ENCODE data around the gene MINDY2. TPM values are rescaled to one million over a fixed set of nuclear protein-coding genes. Genes with fewer than 3 reads are reported as not detected.

The MINDY2 gene
- total RNA-seq, 1 experiment from 2014 or later: 17.6 TPM

DNA sequence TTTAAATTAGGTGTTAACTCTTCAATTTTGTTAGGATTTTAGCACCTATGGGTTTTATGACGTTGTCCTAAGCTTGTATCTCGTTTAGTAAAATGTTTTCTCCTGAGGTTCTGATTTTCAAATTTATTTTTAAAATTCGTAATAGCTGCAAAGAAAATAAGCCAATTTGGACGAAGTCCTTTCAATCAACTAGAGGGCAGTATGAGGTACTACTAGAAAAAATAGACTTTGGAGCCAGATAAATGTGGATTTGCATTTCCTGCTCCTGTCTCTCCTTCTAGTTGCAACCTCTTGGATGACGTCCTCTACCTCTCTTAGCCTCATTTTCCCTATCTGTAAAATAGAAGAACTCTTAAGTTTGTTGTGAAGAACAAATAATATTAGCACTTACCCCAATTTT is 81.2 kb downstream of the MINDY2 start:
- CTCF ChIA-PET: interaction anchor here (0.6 to 1.4 kb wide), 2 partner anchors 13 to 81 kb away, joined by 3 to 4 read pairs; partner anchors contain the start of gene MINDY2
- RAD21 ChIA-PET (ENCODE audit: low non-redundant PET in 1 of 2, low total read pairs in 2 of 2, uncharacterized antibody in 2 of 2, unreplicated experiment in 2 of 2): no interaction called here
- no peak for ATAC-seq
- Histone ChIP-seq H3K4me1 (ENCODE audit: control insufficient read depth in 1 of 2, insufficient read depth in 2 of 2, low read length in 2 of 2) (no peaks in the 10 kb centered on the region), H3K4me2 (ENCODE audit: low read length) (no peak overlapping the region), H3K27me3 (ENCODE audit: insufficient read depth, low read length) (no peaks in the 10 kb centered on the region), H3K9me2 (ENCODE audit: insufficient read depth) (no peaks in the 10 kb centered on the region), H3K4me3 (replicated peaks in 1 of 2; ENCODE audit: low read depth in 1 of 2, low read length in 2 of 2) (no peak overlapping the region), H3K79me2 (ENCODE audit: insufficient read depth, low read length) (no peaks in the 10 kb centered on the region), H4K20me1 (ENCODE audit: insufficient read depth) (no peaks in the 10 kb centered on the region), H3K9me3 (ENCODE audit: control insufficient read depth in 1 of 2, insufficient read depth in 1 of 2, low read depth in 1 of 2, low read length in 2 of 2) (no peaks in the 10 kb centered on the region), H3K27ac (ENCODE audit: low read depth, low read length) (no peak overlapping the region), H3K36me3 (ENCODE audit: control insufficient read depth in 1 of 2, insufficient read depth in 2 of 2, low read length in 2 of 2) (peaks cover 0 to 2% of the 10 kb centered on the region in 2 experiments; a peak in 1 of 4 replicates), H2AFZ (ENCODE audit: low read depth, low read length, poor library complexity, severe bottlenecking) (no peak overlapping the region), H3K9ac (ENCODE audit: low read length) (no peak overlapping the region)
- TF ChIP-seq CEBPB (IDR thresholded peaks at IDR 0.05; ENCODE audit: low read depth): no peak
- TF ChIP-seq, protein P1, sequence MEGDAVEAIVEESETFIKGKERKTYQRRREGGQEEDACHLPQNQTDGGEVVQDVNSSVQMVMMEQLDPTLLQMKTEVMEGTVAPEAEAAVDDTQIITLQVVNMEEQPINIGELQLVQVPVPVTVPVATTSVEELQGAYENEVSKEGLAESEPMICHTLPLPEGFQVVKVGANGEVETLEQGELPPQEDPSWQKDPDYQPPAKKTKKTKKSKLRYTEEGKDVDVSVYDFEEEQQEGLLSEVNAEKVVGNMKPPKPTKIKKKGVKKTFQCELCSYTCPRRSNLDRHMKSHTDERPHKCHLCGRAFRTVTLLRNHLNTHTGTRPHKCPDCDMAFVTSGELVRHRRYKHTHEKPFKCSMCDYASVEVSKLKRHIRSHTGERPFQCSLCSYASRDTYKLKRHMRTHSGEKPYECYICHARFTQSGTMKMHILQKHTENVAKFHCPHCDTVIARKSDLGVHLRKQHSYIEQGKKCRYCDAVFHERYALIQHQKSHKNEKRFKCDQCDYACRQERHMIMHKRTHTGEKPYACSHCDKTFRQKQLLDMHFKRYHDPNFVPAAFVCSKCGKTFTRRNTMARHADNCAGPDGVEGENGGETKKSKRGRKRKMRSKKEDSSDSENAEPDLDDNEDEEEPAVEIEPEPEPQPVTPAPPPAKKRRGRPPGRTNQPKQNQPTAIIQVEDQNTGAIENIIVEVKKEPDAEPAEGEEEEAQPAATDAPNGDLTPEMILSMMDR (IDR thresholded peaks at IDR 0.05 in 2 of 3, conservative IDR thresholded peaks at IDR 0.05 in 1 of 3; ENCODE audit: borderline replicate concordance in 1 of 3, insufficient read depth in 1 of 3, low read depth in 2 of 3, low read length in 2 of 3): peak in 1 of 3 experiments; percentile 27; a peak in 1 of 6 replicates
- no peak for DNase-seq (ENCODE audit: low read depth, low spot score)
- intact Hi-C loops (cut with micrococcal nuclease): loop anchor here (10.0 kb wide), 1 partner anchor 628 kb away; no protein-coding TSS in a partner anchor
- POLR2A ChIA-PET: interaction anchor here (0.7 kb wide), 1 partner anchor 298 kb away, joined by 5 read pairs; no protein-coding TSS in a partner anchor
- no TSS peak for BruUV-seq (replicated peaks)

DNA sequence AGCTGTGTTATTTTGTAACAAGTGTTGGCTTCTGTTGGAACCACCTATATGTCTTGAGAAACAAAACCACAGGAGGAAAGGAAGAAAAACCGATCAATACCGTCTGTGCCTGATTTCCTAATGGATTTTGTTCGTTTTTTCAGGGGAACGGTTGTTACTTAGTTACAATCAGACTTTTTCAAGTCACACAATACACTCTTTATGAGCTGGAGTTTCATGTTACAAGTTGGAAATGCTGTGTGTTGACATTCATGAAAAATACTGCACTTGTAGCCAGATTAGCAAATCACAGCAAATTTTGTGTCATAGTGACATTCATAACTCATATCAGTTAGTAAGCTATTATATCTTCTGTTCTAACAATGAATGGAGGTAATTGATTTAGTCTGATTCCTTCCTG is 83.5 kb downstream of the MINDY2 start:
- no peaks in the 10 kb centered on the region for H3K79me2 ChIP-seq (ENCODE audit: insufficient read depth, low read length)
- no peak overlapping the region for H3K4me3 ChIP-seq (replicated peaks in 1 of 2; ENCODE audit: low read depth in 1 of 2, low read length in 2 of 2)
- intact Hi-C loops (cut with micrococcal nuclease): loop anchor here (10.0 kb wide), 1 partner anchor 630 kb away; no protein-coding TSS in a partner anchor
- no peaks in the 10 kb centered on the region for H3K4me1 ChIP-seq (ENCODE audit: control insufficient read depth in 1 of 2, insufficient read depth in 2 of 2, low read length in 2 of 2)
- H3K36me3 ChIP-seq (ENCODE audit: control insufficient read depth in 1 of 2, insufficient read depth in 2 of 2, low read length in 2 of 2): peaks cover 0 to 2% of the 10 kb centered on the region in 2 experiments; a peak in 1 of 4 replicates
- ATAC-seq: no peak
- DNase-seq (ENCODE audit: low read depth, low spot score): no peak
- H3K9me3 ChIP-seq (ENCODE audit: control insufficient read depth in 1 of 2, insufficient read depth in 1 of 2, low read depth in 1 of 2, low read length in 2 of 2): no peaks in the 10 kb centered on the region
- ChIA-PET CTCF (no interaction called here), POLR2A (no interaction called here), RAD21 (ENCODE audit: low non-redundant PET in 1 of 2, low total read pairs in 2 of 2, uncharacterized antibody in 2 of 2, unreplicated experiment in 2 of 2) (interaction anchor here in 1 of 2 experiments (0.5 kb wide), 1 partner anchor 105 kb away, joined by 6 read pairs; no protein-coding TSS in a partner anchor)
- H4K20me1 ChIP-seq (ENCODE audit: insufficient read depth): no peaks in the 10 kb centered on the region
- no peaks in the 10 kb centered on the region for H3K27me3 ChIP-seq (ENCODE audit: insufficient read depth, low read length)
- no peak for TF ChIP-seq POLR2AphosphoS5 (IDR thresholded peaks at IDR 0.05; ENCODE audit: low read depth, low read length)
- no peak for TF ChIP-seq EGR1 (IDR thresholded peaks at IDR 0.05; ENCODE audit: low read depth)
- no peak for TF ChIP-seq ZFX (IDR thresholded peaks at IDR 0.05)
- TF ChIP-seq CBX3 (IDR thresholded peaks at IDR 0.05; ENCODE audit: low read depth): no peak
- TF ChIP-seq, protein P2, sequence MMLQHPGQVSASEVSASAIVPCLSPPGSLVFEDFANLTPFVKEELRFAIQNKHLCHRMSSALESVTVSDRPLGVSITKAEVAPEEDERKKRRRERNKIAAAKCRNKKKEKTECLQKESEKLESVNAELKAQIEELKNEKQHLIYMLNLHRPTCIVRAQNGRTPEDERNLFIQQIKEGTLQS (IDR thresholded peaks at IDR 0.05): no peak
- no peak for TF ChIP-seq SP1 (IDR thresholded peaks at IDR 0.05; ENCODE audit: low read depth)
- no peak for TF ChIP-seq JUND (IDR thresholded peaks at IDR 0.05)
- TF ChIP-seq CEBPB (IDR thresholded peaks at IDR 0.05; ENCODE audit: low read depth): no peak
- no peak for TF ChIP-seq EZH2 (IDR thresholded peaks at IDR 0.05)
- no peak for TF ChIP-seq TCF7L2 (IDR thresholded peaks at IDR 0.05; ENCODE audit: borderline replicate concordance, extremely low read depth, insufficient read depth, insufficient read length)
- TF ChIP-seq EZH2phosphoT487 (IDR thresholded peaks at IDR 0.05; ENCODE audit: borderline replicate concordance): no peak
- no peak for TF ChIP-seq POLR2A (IDR thresholded peaks at IDR 0.05; ENCODE audit: borderline replicate concordance, extremely low read depth, insufficient read depth, insufficient read length)
- no peak for TF ChIP-seq YY1 (IDR thresholded peaks at IDR 0.05; ENCODE audit: extremely low read depth, insufficient replicate concordance, low read depth, low read length)
- TF ChIP-seq SIN3A (IDR thresholded peaks at IDR 0.05; ENCODE audit: low read depth): no peak
- TF ChIP-seq, protein P1 (IDR thresholded peaks at IDR 0.05 in 2 of 3, conservative IDR thresholded peaks at IDR 0.05 in 1 of 3; ENCODE audit: borderline replicate concordance in 1 of 3, insufficient read depth in 1 of 3, low read depth in 2 of 3, low read length in 2 of 3): no peak
- TF ChIP-seq, protein P3, sequence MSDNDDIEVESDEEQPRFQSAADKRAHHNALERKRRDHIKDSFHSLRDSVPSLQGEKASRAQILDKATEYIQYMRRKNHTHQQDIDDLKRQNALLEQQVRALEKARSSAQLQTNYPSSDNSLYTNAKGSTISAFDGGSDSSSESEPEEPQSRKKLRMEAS (IDR thresholded peaks at IDR 0.05): no peak
- TF ChIP-seq RAD21 (IDR thresholded peaks at IDR 0.05; ENCODE audit: low read depth): no peak
- no peak overlapping the region for H3K27ac ChIP-seq (ENCODE audit: low read depth, low read length)
- H3K9me2 ChIP-seq (ENCODE audit: insufficient read depth): no peaks in the 10 kb centered on the region
- no peak overlapping the region for H3K4me2 ChIP-seq (ENCODE audit: low read length)
- H3K9ac ChIP-seq (ENCODE audit: low read length): no peak overlapping the region
- BruUV-seq (replicated peaks): no TSS peak
- H2AFZ ChIP-seq (ENCODE audit: low read depth, low read length, poor library complexity, severe bottlenecking): no peak overlapping the region
